ENCODE measurements around the gene SHC3.

DNA sequence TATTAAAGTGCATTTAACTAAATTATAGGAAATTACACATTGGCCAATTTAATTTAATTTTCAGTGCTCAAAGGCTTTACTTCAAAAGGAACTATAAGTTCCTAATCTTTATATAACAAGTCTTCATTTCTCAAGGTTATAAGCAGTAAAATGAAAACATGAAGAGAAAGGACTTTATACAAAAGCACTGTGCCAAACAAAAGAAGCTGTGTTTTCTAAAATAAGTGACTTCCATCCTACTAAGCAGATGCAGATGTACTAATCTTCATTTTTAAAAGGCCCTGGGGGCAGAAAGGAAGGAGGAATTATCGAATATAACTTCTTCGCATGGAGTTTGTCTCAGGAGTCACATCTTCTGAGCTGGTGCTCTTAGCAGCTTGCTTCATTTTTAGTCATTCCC, 81.4 kb downstream of the SHC3 start:
- TF ChIP-seq, protein P1, sequence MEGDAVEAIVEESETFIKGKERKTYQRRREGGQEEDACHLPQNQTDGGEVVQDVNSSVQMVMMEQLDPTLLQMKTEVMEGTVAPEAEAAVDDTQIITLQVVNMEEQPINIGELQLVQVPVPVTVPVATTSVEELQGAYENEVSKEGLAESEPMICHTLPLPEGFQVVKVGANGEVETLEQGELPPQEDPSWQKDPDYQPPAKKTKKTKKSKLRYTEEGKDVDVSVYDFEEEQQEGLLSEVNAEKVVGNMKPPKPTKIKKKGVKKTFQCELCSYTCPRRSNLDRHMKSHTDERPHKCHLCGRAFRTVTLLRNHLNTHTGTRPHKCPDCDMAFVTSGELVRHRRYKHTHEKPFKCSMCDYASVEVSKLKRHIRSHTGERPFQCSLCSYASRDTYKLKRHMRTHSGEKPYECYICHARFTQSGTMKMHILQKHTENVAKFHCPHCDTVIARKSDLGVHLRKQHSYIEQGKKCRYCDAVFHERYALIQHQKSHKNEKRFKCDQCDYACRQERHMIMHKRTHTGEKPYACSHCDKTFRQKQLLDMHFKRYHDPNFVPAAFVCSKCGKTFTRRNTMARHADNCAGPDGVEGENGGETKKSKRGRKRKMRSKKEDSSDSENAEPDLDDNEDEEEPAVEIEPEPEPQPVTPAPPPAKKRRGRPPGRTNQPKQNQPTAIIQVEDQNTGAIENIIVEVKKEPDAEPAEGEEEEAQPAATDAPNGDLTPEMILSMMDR (IDR thresholded peaks at IDR 0.05): no peak
- TF ChIP-seq POLR2A (IDR thresholded peaks at IDR 0.05) (no peak), POLR2AphosphoS5 (IDR thresholded peaks at IDR 0.05) (no peak), EP300 (IDR thresholded peaks at IDR 0.05) (no peak)

All from gastroesophageal sphincter (tissue), 3 donors.